HG03378 (cell line): Measurements from ENCODE around the gene VPS16.

Experiments used
- ATAC-seq: cut with Tn5 transposase; IDR thresholded peaks from one replicate; pipeline ENCODE4 v1.9.1; 2021; ENCODE audit warnings: mild to moderate bottlenecking, moderate library complexity; ENCODE audit not compliant: unreplicated experiment

VPS16 gene

GRCh38 chr20:2840138-2840966 lies at the start of gene VPS16, which contains the start of gene PCED1A:
Gene VPS16 (plus strand): TSS chr20:2840745. CDS start chr20:2840775, 30 bp downstream.
Gene PCED1A (minus strand): TSS chr20:2840655. CDS start chr20:2839912, 743 bp downstream.
- ATAC-seq = peak; percentile 69

- no peak for ATAC-seq
Measured at GRCh38 chr20:2793471-2793870, 47.1 kb upstream of the VPS16 start.

- no peak for ATAC-seq
Measured at GRCh38 chr20:2794202-2794748, 46.3 kb upstream of the VPS16 start.

GRCh38 chr20:2794866-2795447 lies 45.6 kb upstream of the VPS16 start:
- no peak for ATAC-seq

- no peak for ATAC-seq
Measured at GRCh38 chr20:2795451-2795850, 45.1 kb upstream of the VPS16 start.

DNA sequence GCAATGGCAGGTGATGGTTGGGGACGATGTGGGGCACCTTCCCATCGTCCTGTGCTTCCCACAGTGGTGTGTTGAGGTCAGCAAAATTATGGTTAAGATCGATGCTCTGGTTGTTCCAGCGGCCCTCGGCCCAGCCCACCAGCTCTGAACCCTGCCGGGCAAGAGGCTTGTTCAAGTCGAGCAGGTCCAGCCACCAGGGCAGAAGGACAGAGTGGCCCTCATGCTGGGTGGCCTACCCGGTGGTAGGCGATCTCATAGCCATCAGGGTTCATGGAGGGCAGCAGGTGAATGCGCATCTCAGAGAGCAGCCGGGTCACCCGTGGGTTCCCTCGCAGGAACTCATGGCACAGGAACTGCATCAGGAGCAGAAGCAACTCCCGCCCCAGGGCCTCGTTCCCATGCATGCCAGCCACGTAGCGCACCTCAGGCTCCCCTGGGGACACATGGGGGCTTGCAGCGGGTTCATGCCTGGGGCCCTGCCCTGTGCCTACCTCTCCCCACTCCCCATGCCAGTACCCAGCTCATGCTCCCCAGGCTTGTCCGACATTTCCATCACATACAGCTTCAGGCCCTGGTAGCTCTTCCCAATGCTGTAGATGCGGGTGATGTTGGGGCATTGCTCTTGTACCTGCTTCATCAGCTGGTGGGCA lies 44.4 kb upstream of the VPS16 start:
- ATAC-seq = no peak

DNA sequence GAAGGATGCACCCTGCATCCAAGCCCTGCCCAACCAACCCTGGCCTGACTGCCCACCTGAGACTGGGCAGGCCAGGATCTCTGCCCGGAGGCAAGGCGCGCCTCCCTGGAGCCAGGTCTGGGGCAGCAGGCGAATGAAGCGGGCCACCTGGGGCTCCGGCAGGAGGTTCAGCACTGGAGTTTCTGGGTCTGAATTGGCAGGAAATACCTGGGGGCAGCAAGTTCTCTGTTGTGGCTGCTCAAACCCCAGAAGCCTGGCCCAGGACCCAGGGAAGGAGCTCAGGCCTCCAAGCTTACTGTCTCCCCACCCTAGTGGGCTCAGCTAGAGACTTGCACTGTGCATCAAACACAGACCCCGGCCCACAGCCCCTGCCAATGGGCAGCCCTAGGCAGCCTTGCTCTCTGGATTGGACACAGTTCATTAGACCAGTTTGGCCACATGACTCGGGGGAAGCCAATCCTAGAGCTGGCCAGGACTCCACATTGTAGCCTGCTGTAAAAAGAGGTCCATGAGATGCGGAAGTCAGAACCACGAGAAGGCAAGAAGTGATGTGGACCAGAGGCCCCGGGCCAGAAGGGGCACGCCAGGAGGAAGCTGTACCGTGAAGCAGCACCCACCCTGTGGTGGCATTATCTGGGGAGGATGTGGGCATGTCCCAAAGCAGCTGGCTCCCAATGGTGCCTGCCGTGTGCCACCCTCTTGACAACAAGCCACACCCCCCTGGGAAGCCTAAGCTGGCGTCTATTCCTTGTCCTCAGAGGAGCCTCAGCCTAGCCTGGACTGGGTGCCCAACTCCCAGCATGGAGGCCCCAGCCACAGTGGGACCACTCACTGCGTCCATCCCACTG lies 43.2 kb upstream of the VPS16 start:
- no peak for ATAC-seq

GRCh38 chr20:2798095-2798805 lies 42.3 kb upstream of the VPS16 start:
- ATAC-seq = no peak

DNA sequence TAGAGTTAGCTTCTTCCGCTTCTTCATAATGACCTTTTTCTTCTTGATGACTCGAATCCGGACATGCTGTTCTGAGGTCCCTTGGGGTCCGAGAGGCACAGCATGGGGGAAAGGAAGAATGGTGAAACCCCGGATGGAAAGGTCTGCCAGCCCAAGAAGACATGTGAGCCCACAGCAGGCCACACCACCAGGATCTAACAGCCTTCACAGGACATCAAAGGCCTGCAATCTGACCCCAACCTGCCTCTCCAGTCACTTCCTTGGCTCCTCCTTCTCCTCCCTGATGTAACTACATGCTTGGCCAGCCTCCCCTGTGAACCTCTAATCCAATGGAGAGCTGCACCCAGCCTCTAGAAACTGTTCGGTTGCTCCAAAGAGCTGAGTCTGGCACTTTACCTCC lies 41.7 kb upstream of the VPS16 start:
- ATAC-seq = no peak

DNA sequence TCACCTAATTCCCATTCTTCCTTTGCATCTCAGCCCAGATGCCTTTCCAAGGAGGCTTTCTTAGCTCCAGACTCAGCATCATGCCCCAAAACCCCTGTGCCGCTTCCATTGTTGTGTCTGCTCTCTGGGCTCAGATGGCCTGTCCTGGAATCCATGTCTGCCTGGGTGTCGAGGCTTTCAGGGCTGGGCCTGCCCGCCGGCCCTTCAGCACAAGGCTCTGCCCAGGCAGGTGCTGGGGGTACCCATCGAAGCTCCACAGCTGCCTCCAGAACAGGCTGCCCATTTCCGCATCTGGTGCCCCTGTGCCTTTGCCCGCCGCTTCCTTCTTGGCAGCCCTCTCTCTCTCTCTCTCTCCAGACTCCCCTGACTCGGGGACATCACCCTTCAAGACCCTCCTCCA lies 41.3 kb upstream of the VPS16 start:
- ATAC-seq = no peak

DNA sequence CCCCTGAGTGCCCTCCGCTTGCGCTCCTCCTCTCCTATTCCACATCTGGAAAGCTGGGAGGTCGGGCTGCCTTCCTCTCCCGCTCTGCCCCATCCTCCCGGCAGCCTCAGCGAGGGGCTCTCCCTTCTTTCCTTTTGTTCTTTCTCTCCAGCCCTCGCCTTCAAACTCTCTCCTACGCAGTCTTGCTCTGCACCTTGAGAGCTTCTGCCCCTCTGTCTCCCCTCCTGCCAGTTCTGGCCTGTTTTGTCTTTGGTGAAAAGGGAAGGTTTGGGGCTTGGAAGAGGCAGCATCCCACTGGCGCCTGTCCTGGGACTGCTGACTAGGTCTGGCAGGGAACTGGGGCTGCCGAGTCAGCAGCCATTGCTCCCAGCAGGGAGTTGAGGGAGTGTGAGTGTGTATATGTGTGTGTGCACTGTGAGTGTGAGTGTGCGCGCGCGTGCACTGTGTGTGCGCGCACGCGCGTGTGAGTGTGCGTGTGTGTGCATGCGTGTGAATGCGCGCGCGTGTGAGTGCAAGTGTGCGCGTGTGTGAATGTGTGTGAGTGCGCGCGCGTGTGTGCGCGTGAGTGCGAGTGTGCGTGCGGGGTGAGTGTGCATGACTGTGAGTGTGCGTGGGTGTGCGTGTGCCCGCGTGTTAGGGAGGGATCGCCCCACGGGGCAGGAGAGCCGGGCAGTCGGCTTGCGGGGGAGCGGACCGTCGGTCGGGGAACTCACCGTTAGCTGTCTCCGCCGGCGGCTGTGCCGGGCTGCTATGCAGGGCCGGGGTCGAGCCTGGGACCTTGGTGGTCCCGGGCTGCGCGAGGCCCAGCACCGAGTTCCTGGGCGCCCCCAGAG lies 40.6 kb upstream of the VPS16 start:
- ATAC-seq = no peak

DNA sequence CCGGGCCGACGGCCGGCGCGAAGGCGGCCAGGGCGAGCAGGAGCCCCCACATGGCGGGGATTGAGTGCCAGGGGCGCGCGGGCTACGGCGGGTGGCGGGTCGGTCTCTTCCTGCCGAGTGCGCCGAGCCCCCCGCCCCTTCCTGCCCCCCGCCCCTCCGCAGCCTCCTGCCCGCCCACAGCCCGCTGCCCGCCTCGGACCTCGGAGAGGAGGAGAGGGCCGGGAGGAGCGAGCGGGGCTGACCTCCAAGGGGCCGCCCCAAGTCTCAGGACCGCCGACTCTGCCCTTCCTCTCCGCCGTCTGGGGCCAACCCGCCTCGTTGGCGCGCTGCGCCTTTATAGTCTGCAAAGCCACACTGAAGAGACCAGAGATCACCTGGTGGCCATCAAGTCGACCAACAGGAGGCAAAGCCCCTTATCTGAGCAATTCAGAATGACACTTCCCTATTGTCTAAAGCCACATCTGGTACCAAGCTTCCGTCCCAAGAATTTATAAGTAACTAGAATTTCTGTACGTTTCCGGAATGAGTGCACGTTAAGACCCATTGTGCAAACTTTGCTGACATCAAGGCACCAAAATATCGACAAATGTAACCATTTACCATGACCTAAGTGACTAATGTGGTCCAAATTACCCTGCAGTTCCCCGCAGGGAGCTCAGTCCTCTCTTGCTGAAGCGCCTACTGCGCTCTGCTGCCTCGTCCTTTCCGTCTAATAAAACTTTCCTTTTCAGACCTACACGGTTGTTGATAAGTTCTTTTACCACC lies 39.8 kb upstream of the VPS16 start, which contains the start of gene CPXM1:
Gene CPXM1 (minus strand): TSS at position 107 of the 765 bp plus-strand sequence. CDS start 55 bp downstream, at position 52.
- peak; percentile 58 for ATAC-seq

DNA sequence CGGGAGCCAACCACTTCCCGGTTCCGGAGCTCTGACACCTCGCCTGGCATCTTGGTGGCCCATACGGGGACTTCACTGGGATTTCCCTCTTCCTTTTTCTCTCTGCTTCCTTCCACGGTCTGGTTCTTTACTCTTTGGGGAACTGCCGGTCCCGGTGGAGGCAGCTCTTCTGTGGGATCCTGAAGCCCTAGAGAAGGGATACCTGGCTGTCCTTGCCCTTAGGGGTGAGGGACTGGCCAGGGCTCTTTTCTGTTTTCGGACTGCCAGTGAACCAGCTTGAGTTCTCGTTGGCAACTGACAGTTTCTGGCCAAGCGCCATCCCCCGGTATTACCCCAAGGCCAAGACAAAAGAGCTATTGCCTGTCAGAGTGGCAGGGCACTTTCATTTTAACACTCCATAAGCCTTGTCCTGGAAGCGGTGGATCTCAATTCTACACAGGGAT lies 39.2 kb upstream of the VPS16 start:
- ATAC-seq = no peak

- ATAC-seq = no peak
Measured at GRCh38 chr20:2804041-2804828, 36.3 kb upstream of the VPS16 start.

DNA sequence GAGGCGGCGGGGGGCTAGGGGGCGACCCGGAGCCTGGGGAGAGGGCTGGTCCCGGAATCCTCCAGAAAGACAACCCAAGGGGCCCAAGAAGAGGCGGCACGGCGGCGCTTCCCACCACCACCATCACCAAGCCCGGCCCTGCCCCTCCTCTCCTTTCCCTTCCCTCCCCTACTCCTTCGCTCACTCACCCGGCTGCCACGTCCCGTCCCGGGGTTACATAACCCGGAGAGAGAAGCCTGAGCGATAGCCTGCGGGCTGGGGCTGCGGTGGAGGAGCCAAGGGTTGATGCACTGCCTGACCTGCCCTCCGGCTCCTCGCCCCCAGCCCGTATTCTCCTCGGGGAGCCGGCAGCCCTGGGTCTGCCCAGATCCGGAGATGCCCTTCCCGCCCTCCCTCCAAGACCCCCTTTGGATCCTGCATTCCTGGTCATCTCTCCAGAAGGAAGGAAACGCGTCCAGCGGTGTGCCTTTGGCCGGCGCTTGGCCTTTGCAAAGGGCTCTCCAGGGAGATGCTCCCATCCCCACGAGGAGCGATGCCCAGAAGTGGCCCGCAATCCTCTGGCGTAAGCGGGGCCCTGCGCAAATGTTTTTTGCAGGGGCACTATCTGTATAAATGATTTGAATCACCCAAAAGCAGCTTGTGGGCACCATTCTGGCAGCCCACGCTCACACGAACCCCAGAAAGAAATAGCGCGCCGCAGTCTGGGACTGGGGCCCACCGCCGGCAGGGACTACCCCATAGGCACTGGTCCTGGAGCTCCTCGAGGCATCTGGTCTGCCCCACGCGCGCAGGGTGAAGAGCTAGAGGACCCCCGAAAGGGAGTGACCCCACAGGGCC lies 35.5 kb upstream of the VPS16 start:
- ATAC-seq = no peak

DNA sequence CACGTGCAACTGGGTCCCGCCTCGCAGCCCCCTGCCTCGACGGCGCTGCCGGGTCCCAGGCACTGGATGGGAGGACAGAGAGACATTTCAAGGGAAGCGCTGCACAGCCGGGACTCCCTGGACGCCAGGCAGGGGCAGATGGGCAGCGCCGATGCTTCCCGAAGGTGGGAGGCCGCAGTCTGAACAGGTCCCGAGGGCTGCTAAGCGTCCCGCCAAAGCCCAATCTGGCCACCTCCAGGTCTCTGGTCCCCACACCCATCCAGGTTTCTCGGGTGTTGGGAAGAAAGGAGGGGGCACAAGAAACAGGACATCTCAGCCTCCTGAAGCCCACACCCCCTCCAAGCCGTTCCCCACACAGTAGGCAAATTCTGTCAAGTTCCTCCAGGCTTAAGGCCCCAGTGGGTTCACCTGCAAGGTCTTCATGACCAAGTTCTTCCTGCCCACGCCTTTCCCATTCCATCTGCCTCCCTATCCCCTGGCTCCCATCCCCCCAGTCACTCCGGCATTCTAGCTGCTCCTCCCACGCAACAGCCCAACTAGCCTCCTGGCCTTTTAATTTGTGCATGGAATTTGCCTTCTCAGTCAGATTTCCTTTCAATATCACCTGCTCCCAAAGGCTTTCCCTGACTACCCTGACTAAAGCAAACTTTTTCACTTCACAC lies 34.7 kb upstream of the VPS16 start:
- ATAC-seq = no peak
